ENCODE results near the gene PRPF40A. TPM values are rescaled to one million over a fixed set of nuclear protein-coding genes. Genes with fewer than 3 reads are reported as not detected.

The PRPF40A gene
- total and polyA plus RNA-seq, 9 of the 15 experiments (the other 6 are each of a cell fraction or from before 2014, with no cell fraction given) = 168 to 304 (median 264) TPM

GRCh38 chr2:152607793-152608300, 109.4 kb downstream of the PRPF40A start (continued):
- no peak for TF ChIP-seq E2F1 (CRISPR knock-in tag; IDR thresholded peaks at IDR 0.05)
- TF ChIP-seq POLR2A (conservative IDR thresholded peaks at IDR 0.05) = no peak
- TF ChIP-seq ZNF239 (CRISPR knock-in tag; IDR thresholded peaks at IDR 0.05) = no peak
- TF ChIP-seq ETS1 (conservative IDR thresholded peaks at IDR 0.05; ENCODE audit: control insufficient read depth, low read depth, low read length) = no peak
- TF ChIP-seq DEAF1 (CRISPR knock-in tag; IDR thresholded peaks at IDR 0.05) = no peak
- no peak for TF ChIP-seq FOXA3 (CRISPR knock-in tag; conservative IDR thresholded peaks at IDR 0.05 in 1 of 2, IDR thresholded peaks at IDR 0.05 in 1 of 2)
- no peak for TF ChIP-seq SMAD4 (CRISPR knock-in tag; conservative IDR thresholded peaks at IDR 0.05)
- no peak for TF ChIP-seq PHF8 (IDR thresholded peaks at IDR 0.05; ENCODE audit: borderline replicate concordance, low read length)
- no peak for TF ChIP-seq ZNF347 (CRISPR knock-in tag; IDR thresholded peaks at IDR 0.05; ENCODE audit: low read depth)
- no peak for TF ChIP-seq CXXC5 (CRISPR knock-in tag; IDR thresholded peaks at IDR 0.05)
- no peak for TF ChIP-seq LARP7 (IDR thresholded peaks at IDR 0.05)
- TF ChIP-seq POU5F1 (IDR thresholded peaks at IDR 0.05; ENCODE audit: borderline replicate concordance, low read depth, low read length, partially characterized antibody) = no peak
- no peak for TF ChIP-seq IFI16 (CRISPR knock-in tag; IDR thresholded peaks at IDR 0.05)
- no peak for TF ChIP-seq NFE2L1 (tag; IDR thresholded peaks at IDR 0.05; ENCODE audit: borderline replicate concordance, low read depth)
- TF ChIP-seq CSDE1 (IDR thresholded peaks at IDR 0.05) = no peak
- no peak for TF ChIP-seq THRB (CRISPR knock-in tag; conservative IDR thresholded peaks at IDR 0.05)
